Lower leg skin (tissue), 4 donors: ENCODE results near the gene ORC4. TPM values are rescaled to one million over a fixed set of nuclear protein-coding genes. Genes with fewer than 3 reads are reported as not detected.

Experiments
- DNase-seq, 2 donors: peaks; one replicate each; pipeline ENCODE4 v3.0.0-alpha.2; 2019; ENCODE audit warnings: low spot score in 2 of 2
- H3K4me3 ChIP-seq: fragments of 200-600 bp; sonication (generic); 2 replicates; pipeline ENCODE4 v1.5.1; 2017; ENCODE audit warnings: mild to moderate bottlenecking, low read depth; ENCODE audit not compliant: poor library complexity, severe bottlenecking
- POLR2A ChIP-seq, 2 donors: fragments of 450-650 bp; IDR thresholded peaks; one replicate each; pipeline ENCODE4 v1.6.1; 2016 to 2017; ENCODE audit warnings: antibody characterized with exemption in 2 of 2, mild to moderate bottlenecking in 1 of 2, moderate library complexity in 1 of 2
- WGBS, 2 donors: methylation state at CpG; one replicate each; pipeline ENCODE4 v1.1.5; 2018; 5-methylcytosine and 5-hydroxymethylcytosine counted together
- intact Hi-C: fragments of 100-400 bp; cut with DNase I; formaldehyde crosslinking; loops from one replicate; pipeline ENCODE4 v1.15.0; 2023; ENCODE audit warnings: low total_unique reads
- total RNA-seq, 4 donors: library from RNA; depleted of rRNA; stranded (reverse); fragments of >200 nt; gene quantifications; one replicate each; pipeline ENCODE4 v1.1.0, GENCODE V29; 2016
- TF ChIP-seq, protein P1 (sequence below), 3 donors: fragments of 450-650 bp; IDR thresholded peaks; one replicate each; pipeline ENCODE4 v1.5.1; 2016; ENCODE audit warnings: antibody characterized with exemption in 3 of 3, mild to moderate bottlenecking in 3 of 3, moderate library complexity in 2 of 3

Gene ORC4
- total RNA-seq, 4 donors from 2014 or later: 21.6 to 59.4 (median 38.8) TPM

DNA sequence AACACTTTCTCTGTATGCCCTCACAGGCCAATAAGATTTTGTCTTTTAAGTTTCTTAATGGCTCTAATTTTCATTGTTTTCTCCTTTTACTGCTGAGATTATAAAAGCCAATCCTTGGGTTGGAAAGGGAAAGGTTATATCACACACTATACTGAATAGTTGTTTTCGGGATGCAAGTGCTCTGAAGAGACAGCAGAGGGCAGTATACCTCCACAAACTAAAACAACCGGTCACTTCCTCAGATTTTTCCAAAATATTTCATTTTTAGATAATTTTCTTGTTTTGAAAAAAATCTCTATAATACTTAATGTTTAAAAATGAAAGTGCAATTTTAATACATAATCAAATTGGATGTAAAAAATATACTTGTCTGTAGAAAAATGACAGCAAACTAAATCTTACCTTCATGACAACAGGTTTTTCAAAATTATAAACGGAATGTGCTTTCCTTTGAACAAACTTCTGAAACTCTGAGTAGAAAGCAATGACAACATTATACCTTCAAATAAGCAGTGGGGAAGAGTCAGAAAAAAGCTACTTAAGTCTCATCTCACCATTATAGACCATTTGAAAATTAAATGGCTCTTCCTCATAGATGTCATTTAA, 82.7 kb downstream of the ORC4 start:
- 37 to 40% methylated on average over 3 of the region's 3 CpGs for WGBS, 2 donors
- no peak for TF ChIP-seq POLR2A (IDR thresholded peaks at IDR 0.05)
- TF ChIP-seq, protein P1, sequence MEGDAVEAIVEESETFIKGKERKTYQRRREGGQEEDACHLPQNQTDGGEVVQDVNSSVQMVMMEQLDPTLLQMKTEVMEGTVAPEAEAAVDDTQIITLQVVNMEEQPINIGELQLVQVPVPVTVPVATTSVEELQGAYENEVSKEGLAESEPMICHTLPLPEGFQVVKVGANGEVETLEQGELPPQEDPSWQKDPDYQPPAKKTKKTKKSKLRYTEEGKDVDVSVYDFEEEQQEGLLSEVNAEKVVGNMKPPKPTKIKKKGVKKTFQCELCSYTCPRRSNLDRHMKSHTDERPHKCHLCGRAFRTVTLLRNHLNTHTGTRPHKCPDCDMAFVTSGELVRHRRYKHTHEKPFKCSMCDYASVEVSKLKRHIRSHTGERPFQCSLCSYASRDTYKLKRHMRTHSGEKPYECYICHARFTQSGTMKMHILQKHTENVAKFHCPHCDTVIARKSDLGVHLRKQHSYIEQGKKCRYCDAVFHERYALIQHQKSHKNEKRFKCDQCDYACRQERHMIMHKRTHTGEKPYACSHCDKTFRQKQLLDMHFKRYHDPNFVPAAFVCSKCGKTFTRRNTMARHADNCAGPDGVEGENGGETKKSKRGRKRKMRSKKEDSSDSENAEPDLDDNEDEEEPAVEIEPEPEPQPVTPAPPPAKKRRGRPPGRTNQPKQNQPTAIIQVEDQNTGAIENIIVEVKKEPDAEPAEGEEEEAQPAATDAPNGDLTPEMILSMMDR (IDR thresholded peaks at IDR 0.05): peak in 1 of 3 donors; percentile 51
- intact Hi-C loops: loop anchor here (5.0 kb wide), 1 partner anchor 569 kb away; no protein-coding TSS in a partner anchor
- no peak overlapping the region for H3K4me3 ChIP-seq
- DNase-seq: no peak

DNA sequence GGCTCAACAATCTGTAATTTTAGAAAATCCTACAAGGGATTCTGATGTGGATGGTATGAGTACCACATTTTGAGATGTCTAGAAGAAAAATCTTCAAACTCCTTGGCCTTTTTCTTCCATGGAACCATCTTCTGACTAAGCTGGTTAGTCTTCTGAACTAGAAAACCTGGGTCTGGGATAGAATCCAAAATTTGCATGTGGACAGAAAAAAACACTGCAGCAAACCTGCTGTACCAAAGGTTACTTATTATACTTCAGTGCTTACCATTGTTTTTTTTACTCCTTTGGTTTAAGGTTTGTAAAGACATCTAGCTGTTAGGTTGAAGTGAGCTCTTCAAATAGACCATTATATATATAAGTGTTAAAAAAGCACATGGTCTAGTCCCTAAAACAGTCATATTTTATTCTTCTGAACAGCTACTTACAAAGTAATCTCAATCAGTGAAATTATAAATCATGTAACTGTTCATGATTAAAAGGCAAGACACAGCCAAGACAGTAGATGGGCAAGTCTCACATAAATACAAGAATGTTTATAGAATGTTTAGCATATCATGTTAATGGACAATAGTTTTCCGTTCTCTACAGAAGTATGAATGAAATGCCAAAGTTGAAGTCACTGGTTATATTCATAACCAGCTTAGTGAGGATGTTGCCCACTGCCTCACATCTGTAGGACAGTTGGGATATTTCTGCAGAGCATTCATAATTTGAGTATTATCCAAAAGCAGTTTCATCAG, 85.5 kb downstream of the ORC4 start:
- DNase-seq: no peak
- TF ChIP-seq POLR2A (IDR thresholded peaks at IDR 0.05): no peak
- TF ChIP-seq, protein P1 (IDR thresholded peaks at IDR 0.05): no peak
- intact Hi-C loops: loop anchor here (5.0 kb wide), 1 partner anchor 572 kb away; no protein-coding TSS in a partner anchor
- 62 to 68% methylated on average over 1 of the region's 1 CpG for WGBS, 2 donors
- no peak overlapping the region for H3K4me3 ChIP-seq

DNA sequence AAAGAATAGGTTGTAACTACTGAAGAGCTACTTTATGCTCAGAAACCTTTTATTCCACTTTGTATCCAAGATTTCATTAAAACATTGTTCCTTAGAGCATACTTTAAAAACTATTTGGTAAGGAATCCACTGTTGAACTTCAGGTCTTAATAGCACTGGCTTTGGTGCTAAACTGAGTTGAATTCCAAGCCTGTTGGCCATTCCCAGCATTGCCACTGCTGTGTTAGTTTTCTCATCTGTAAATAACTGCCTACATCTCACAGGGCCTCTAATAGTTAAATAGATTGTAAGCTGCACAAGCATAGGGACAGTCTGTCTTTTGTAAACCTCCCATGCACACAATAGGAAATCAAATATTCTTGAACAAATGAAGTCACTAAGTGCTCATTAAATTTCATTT, 86.6 kb downstream of the ORC4 start:
- intact Hi-C loops: no loop called here
- H3K4me3 ChIP-seq: no peak overlapping the region
- no peak for TF ChIP-seq POLR2A (IDR thresholded peaks at IDR 0.05)
- DNase-seq: no peak

DNA sequence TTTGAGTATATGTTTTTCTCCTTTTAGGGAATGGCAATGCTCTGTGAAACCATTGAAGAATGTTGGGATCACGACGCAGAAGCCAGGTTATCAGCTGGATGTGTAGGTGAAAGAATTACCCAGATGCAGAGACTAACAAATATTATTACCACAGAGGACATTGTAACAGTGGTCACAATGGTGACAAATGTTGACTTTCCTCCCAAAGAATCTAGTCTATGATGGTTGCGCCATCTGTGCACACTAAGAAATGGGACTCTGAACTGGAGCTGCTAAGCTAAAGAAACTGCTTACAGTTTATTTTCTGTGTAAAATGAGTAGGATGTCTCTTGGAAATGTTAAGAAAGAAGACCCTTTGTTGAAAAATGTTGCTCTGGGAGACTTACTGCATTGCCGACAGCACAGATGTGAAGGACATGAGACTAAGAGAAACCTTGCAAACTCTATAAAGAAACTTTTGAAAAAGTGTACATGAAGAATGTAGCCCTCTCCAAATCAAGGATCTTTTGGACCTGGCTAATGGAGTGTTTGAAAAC, 93.4 kb downstream of the ORC4 start:
- no peak for DNase-seq
- intact Hi-C loops: no loop called here
- H3K4me3 ChIP-seq: no peak overlapping the region
- no peak for TF ChIP-seq POLR2A (IDR thresholded peaks at IDR 0.05)
- TF ChIP-seq, protein P1 (IDR thresholded peaks at IDR 0.05): no peak
- 94 to 96% methylated on average over 4 of the region's 4 CpGs for WGBS, 2 donors

DNA sequence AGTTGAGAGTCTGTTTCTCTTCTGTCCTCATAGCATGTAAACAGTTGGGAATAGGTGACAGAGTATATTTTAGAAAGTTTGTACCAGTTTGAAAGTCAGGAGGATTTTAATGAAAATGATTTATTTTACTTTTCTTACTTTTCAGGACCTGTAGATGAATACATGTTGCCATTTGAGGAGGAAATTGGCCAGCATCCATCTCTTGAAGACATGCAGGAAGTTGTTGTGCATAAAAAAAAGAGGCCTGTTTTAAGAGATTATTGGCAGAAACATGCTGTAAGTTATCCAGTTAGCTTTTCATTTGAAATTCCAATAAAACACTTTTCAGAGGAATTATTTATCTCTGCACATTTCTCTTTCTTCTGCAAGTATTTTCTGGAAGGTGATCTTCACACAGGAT, 94.7 kb downstream of the ORC4 start:
- intact Hi-C loops: no loop called here
- TF ChIP-seq, protein P1 (IDR thresholded peaks at IDR 0.05): no peak
- no peak for TF ChIP-seq POLR2A (IDR thresholded peaks at IDR 0.05)

DNA sequence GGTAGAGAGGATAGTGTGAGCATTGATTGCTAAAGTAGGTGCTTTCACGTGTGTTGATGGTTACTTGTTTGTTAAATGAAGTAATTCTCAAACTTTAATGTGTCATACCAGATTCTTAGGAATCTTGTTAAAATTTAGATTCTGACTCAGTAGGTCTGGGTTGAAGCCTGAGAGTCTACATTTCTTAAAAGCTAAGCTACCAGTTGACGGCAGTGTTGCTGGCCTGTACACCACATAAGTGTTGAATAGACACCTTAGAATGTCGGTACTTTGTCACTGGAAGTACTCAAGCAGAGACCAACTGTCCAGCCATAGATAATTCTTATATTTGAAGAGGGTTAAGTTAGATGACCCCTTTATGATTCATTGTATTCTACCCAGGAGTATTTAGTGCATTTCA, 95.9 kb downstream of the ORC4 start:
- DNase-seq: no peak
- TF ChIP-seq POLR2A (IDR thresholded peaks at IDR 0.05): no peak
- TF ChIP-seq, protein P1 (IDR thresholded peaks at IDR 0.05): no peak
- 96 to 97% methylated on average over 3 of the region's 3 CpGs for WGBS, 2 donors
- no peak overlapping the region for H3K4me3 ChIP-seq
- intact Hi-C loops: no loop called here

More for the DNA sequence above, 94.7 kb downstream of the ORC4 start:
- DNase-seq: no peak
- no peak overlapping the region for H3K4me3 ChIP-seq
